Fibroblast of skin of right quadriceps (primary cell): ENCODE data around the gene MASP2.
"Not testable (repeated sequence)": the region's sequence is repeated elsewhere in the genome, so short reads cannot be mapped to it uniquely, and the experiment has no call there.

ENCODE experiments used
- DNase-seq: peaks from one replicate; pipeline ENCODE4 v3.0.0-alpha.2; 2013

Gene MASP2

GRCh38 chr1:11046625-11047365, at the start of gene MASP2:
Gene MASP2, minus strand, starts transcription at chr1:11047239. Its CDS starts 32 bp downstream, at chr1:11047207.
- no peak for DNase-seq

GRCh38 chr1:11083784-11084183, 36.7 kb upstream of the MASP2 start:
- not testable (repeated sequence) for DNase-seq

- DNase-seq = no peak
Measured at GRCh38 chr1:11080931-11081330, 33.9 kb upstream of the MASP2 start.

- peak; percentile 67 for DNase-seq
Measured at GRCh38 chr1:11078631-11079030, 31.6 kb upstream of the MASP2 start.

GRCh38 chr1:11073398-11073797, 26.4 kb upstream of the MASP2 start:
- DNase-seq = not testable (repeated sequence)

GRCh38 chr1:11072216-11072917, 25.3 kb upstream of the MASP2 start:
- DNase-seq = no peak

GRCh38 chr1:11071463-11072215, 24.6 kb upstream of the MASP2 start:
- no peak for DNase-seq

- no peak for DNase-seq
Measured at GRCh38 chr1:11070876-11071275, 23.8 kb upstream of the MASP2 start.

GRCh38 chr1:11068600-11069473, 21.8 kb upstream of the MASP2 start:
- DNase-seq = no peak

GRCh38 chr1:11067716-11068599, 20.9 kb upstream of the MASP2 start:
- DNase-seq = no peak

GRCh38 chr1:11065796-11066195, 18.8 kb upstream of the MASP2 start:
- DNase-seq = no peak

GRCh38 chr1:11064942-11065341, 17.9 kb upstream of the MASP2 start:
- DNase-seq = no peak

- not testable (repeated sequence) for DNase-seq
Measured at GRCh38 chr1:11063937-11064537, 17.0 kb upstream of the MASP2 start.

- peak; percentile 57 for DNase-seq
Measured at GRCh38 chr1:11062965-11063401, 15.9 kb upstream of the MASP2 start.

GRCh38 chr1:11061652-11062365, 14.8 kb upstream of the MASP2 start:
- DNase-seq = no peak

GRCh38 chr1:11059968-11060830, 13.2 kb upstream of the MASP2 start, which contains the start of gene SRM:
Gene SRM, minus strand, starts transcription at chr1:11060018. Its CDS starts 75 bp downstream, at chr1:11059943.
- DNase-seq = peak; percentile 90

- no peak for DNase-seq
Measured at GRCh38 chr1:11059155-11059967, 12.3 kb upstream of the MASP2 start.

GRCh38 chr1:11058595-11059154, 11.6 kb upstream of the MASP2 start:
- no peak for DNase-seq
